H9 (cell line): ENCODE results near the gene YES1. TPM values are rescaled to one million over a fixed set of nuclear protein-coding genes. Genes with fewer than 3 reads are reported as not detected.

Experiments used
- DNase-seq: peaks from one replicate; pipeline ENCODE4 v3.0.0-alpha.2; 2017
- H2AFZ ChIP-seq: one replicate; pipeline ENCODE4 v1.6.1; 2013; ENCODE audit warnings: mild to moderate bottlenecking, low read length, control low read depth, moderate library complexity
- H2AK5ac ChIP-seq: 2 replicates; pipeline ENCODE4 v1.6.1; 2013; ENCODE audit warnings: low read length, control low read depth, mixed read lengths; ENCODE audit not compliant: insufficient read length
- H2BK120ac ChIP-seq: one replicate; pipeline ENCODE4 v1.6.1; 2013; ENCODE audit warnings: low read depth, mild to moderate bottlenecking, low read length, control low read depth, inconsistent platforms; ENCODE audit not compliant: poor library complexity, severe bottlenecking
- H2BK12ac ChIP-seq: 2 replicates; pipeline ENCODE4 v1.6.1; 2013; ENCODE audit warnings: low read length, control low read depth, mixed read lengths, low read depth; ENCODE audit not compliant: insufficient read length
- H2BK15ac ChIP-seq: 2 replicates; pipeline ENCODE4 v1.6.1; 2013; ENCODE audit warnings: low read depth, low read length, control low read depth
- H2BK20ac ChIP-seq: one replicate; pipeline ENCODE4 v1.6.1; 2013; ENCODE audit warnings: low read depth, mild to moderate bottlenecking, low read length, control low read depth, inconsistent platforms; ENCODE audit not compliant: poor library complexity, severe bottlenecking
- H2BK5ac ChIP-seq: 2 replicates; pipeline ENCODE4 v1.6.1; 2013; ENCODE audit warnings: low read length, control low read depth, mixed read lengths; ENCODE audit not compliant: insufficient read length
- H3K14ac ChIP-seq: 2 replicates; pipeline ENCODE4 v1.6.1; 2013; ENCODE audit warnings: low read length, control low read depth; ENCODE audit not compliant: insufficient read depth
- H3K18ac ChIP-seq: 2 replicates; pipeline ENCODE4 v1.6.1; 2013; ENCODE audit warnings: low read depth, mild to moderate bottlenecking, mixed read lengths, low read length, control low read depth; ENCODE audit not compliant: insufficient read length
- H3K23ac ChIP-seq: 2 replicates; pipeline ENCODE4 v1.6.1; 2013; ENCODE audit warnings: low read length, control low read depth, mixed read lengths, low read depth; ENCODE audit not compliant: insufficient read length
- H3K23me2 ChIP-seq: 2 replicates; pipeline ENCODE4 v1.6.1; 2013; ENCODE audit warnings: low read depth, mild to moderate bottlenecking, mixed read lengths, low read length, control low read depth; ENCODE audit not compliant: insufficient read length, poor library complexity, severe bottlenecking
- H3K27ac ChIP-seq: 2 replicates; pipeline ENCODE4 v1.5.1; 2013; ENCODE audit warnings: low read length, control low read depth, mixed read lengths, low read depth; ENCODE audit not compliant: insufficient read length
- H3K27me3 ChIP-seq: 2 replicates; pipeline ENCODE4 v1.6.1; 2013; ENCODE audit warnings: low read length, control low read depth, inconsistent platforms; ENCODE audit not compliant: insufficient read depth
- H3K4ac ChIP-seq: 2 replicates; pipeline ENCODE4 v1.6.1; 2013; ENCODE audit warnings: low read depth, mild to moderate bottlenecking, control low read depth, inconsistent platforms, low read length, moderate library complexity
- H3K4me1 ChIP-seq: 2 replicates; pipeline ENCODE4 v1.6.1; 2013; ENCODE audit warnings: low read length, control low read depth, inconsistent platforms; ENCODE audit not compliant: insufficient read depth
- H3K4me2 ChIP-seq: 2 replicates; pipeline ENCODE4 v1.6.1; 2013; ENCODE audit warnings: low read length, control low read depth, mixed read lengths; ENCODE audit not compliant: insufficient read length, insufficient read depth
- H3K56ac ChIP-seq: 2 replicates; pipeline ENCODE4 v1.6.1; 2013; ENCODE audit warnings: low read depth, mild to moderate bottlenecking, mixed read lengths, low read length, control low read depth; ENCODE audit not compliant: insufficient read length
- H3K79me1 ChIP-seq: 2 replicates; pipeline ENCODE4 v1.6.1; 2013; ENCODE audit warnings: low read depth, mild to moderate bottlenecking, moderate library complexity, low read length, control low read depth, inconsistent platforms; ENCODE audit not compliant: insufficient read depth, poor library complexity, severe bottlenecking
- H3K79me2 ChIP-seq: 2 replicates; pipeline ENCODE4 v1.6.1; 2013; ENCODE audit warnings: low read length, control low read depth, inconsistent platforms; ENCODE audit not compliant: insufficient read depth
- H3K9ac ChIP-seq: 2 replicates; pipeline ENCODE4 v1.6.1; 2013; ENCODE audit warnings: low read length, control low read depth, mixed read lengths; ENCODE audit not compliant: insufficient read length; ENCODE audit errors: extremely low read depth
- H3K9me3 ChIP-seq: one replicate; pipeline ENCODE4 v1.6.1; 2013; ENCODE audit warnings: low read depth, low read length, inconsistent platforms; ENCODE audit not compliant: control insufficient read depth
- H3T11ph ChIP-seq: one replicate; pipeline ENCODE4 v1.6.1; 2013; ENCODE audit warnings: mild to moderate bottlenecking, low read length, control low read depth, inconsistent platforms
- H4K20me1 ChIP-seq: one replicate; pipeline ENCODE4 v1.6.1; 2013; ENCODE audit not compliant: control insufficient read depth, insufficient read length, insufficient read depth
- H4K5ac ChIP-seq: 2 replicates; pipeline ENCODE4 v1.6.1; 2013; ENCODE audit warnings: low read depth, mild to moderate bottlenecking, mixed read lengths, low read length, control low read depth; ENCODE audit not compliant: insufficient read length
- H4K8ac ChIP-seq: replicated peaks from 2 replicates; pipeline ENCODE4 v1.6.1; 2013; ENCODE audit warnings: low read length, control low read depth, mixed read lengths, low read depth; ENCODE audit not compliant: insufficient read length
- H4K91ac ChIP-seq: 2 replicates; pipeline ENCODE4 v1.6.1; 2013; ENCODE audit warnings: low read depth, mild to moderate bottlenecking, moderate library complexity, mixed read lengths, low read length, control low read depth; ENCODE audit not compliant: insufficient read length
- H3K27ac Mint-ChIP-seq, 3 experiments: 2 replicates in 2 of 3; 3 replicates in 1 of 3; pipeline ENCODE4 v1.8.0; 2020 to 2021; ENCODE audit warnings: mixed read lengths in 3 of 3, mild to moderate bottlenecking in 1 of 3, moderate library complexity in 1 of 3
- H3K27me3 Mint-ChIP-seq: 2 replicates; pipeline ENCODE4 v1.8.0; 2021; ENCODE audit warnings: low read depth, mild to moderate bottlenecking, moderate library complexity, mixed read lengths
- H3K36me3 Mint-ChIP-seq, 3 experiments: 2 replicates in 2 of 3; 3 replicates in 1 of 3; pipeline ENCODE4 v1.8.0; 2020 to 2021; ENCODE audit warnings: low read depth in 3 of 3, mixed read lengths in 3 of 3; ENCODE audit not compliant: insufficient read depth in 1 of 3
- H3K4me1 Mint-ChIP-seq, 2 experiments: 2 replicates each; pipeline ENCODE4 v1.8.0; 2020; ENCODE audit warnings: mixed read lengths in 2 of 2
- H3K4me3 Mint-ChIP-seq, 2 experiments: 2 replicates in 1 of 2; 3 replicates in 1 of 2; pipeline ENCODE4 v1.8.0; 2020 to 2021; ENCODE audit warnings: mild to moderate bottlenecking in 2 of 2, mixed read lengths in 2 of 2, moderate library complexity in 1 of 2
- H3K9me3 Mint-ChIP-seq, 2 experiments: 2 replicates in 1 of 2; 3 replicates in 1 of 2; pipeline ENCODE4 v1.8.0; 2020; ENCODE audit warnings: mild to moderate bottlenecking in 2 of 2, mixed read lengths in 2 of 2, moderate library complexity in 1 of 2
- WGBS: extraction: QIAGEN DNeasy Blood & Tissue Kit; methylation state at CpG from one replicate; pipeline ENCODE4 v1.1.7; 2013; ENCODE audit warnings: missing lambda C conversion rate, low lambda C conversion rate, mixed read lengths; ENCODE audit not compliant: insufficient read length; ENCODE audit errors: extremely low coverage; 5-methylcytosine and 5-hydroxymethylcytosine counted together
- total RNA-seq: library from RNA; stranded (reverse); gene quantifications from 2 replicates; pipeline ENCODE4 v1.2.1, GENCODE V29; 2021
- TF ChIP-seq, protein P1 (sequence below): fragments of 200-600 bp; sonication (generic); conservative IDR thresholded peaks from 3 replicates; pipeline ENCODE4 v1.8.0; 2021; ENCODE audit warnings: antibody characterized with exemption, mild to moderate bottlenecking

The YES1 gene
- total RNA-seq, 1 experiment from 2014 or later = 86.9 TPM

DNA sequence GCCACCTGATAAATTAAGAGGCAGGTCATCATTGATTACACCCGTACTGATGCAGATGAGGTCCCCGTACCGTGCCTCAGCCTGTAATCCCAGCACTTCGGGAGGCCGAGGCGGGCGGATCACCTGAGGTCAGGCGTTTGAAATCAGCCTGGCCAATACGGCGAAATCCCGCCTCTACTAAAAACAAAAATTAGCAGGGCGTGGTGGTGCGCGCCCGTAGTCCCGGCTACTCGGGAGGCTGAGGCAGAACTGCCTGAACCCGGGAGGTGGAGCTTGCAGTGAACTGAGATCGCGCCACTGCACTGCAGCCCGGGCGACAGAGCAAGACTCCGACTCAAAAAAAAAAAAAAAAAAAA lies 98.9 kb downstream of the YES1 start:
- Mint-ChIP-seq H3K9me3 (peaks cover 3 to 7% of the 10 kb centered on the region in 2 experiments; a peak in 3 of 5 replicates), H3K27ac (no peak overlapping the region), H3K36me3 (peaks cover 4 to 23% (median 10%) of the 10 kb centered on the region in 3 experiments; a peak in 5 of 7 replicates), H3K4me3 (peak overlapping the region; percentile 58 to 64), H3K4me1 (peaks cover 6 to 7% of the 10 kb centered on the region in 2 experiments), H3K27me3 (peaks cover 5% of the 10 kb centered on the region)
- H3K4me2 ChIP-seq = peak overlapping the region; percentile 42
- 0 out of 2 replicates have a peak, but pooled peaks cover 2% of the 10 kb centered on the region for H3K4me1 ChIP-seq
- H3K14ac ChIP-seq = peak overlapping the region; percentile 78; the same call in 1 of the 2 replicates
- H3K18ac ChIP-seq = no peak overlapping the region
- no peak overlapping the region for H4K8ac ChIP-seq
- WGBS = no CpG with 5 or more reads among the region's 23 CpGs
- H3K9me3 ChIP-seq = no peaks in the 10 kb centered on the region
- no peak overlapping the region for H2BK20ac ChIP-seq
- peaks cover 8% of the 10 kb centered on the region for H3K23me2 ChIP-seq
- no peak overlapping the region for H3K4ac ChIP-seq
- H3K27me3 ChIP-seq = no peaks in the 10 kb centered on the region
- H4K91ac ChIP-seq = no peak overlapping the region
- no peak overlapping the region for H2BK5ac ChIP-seq
- H2BK12ac ChIP-seq = no peak overlapping the region
- TF ChIP-seq, protein P1, sequence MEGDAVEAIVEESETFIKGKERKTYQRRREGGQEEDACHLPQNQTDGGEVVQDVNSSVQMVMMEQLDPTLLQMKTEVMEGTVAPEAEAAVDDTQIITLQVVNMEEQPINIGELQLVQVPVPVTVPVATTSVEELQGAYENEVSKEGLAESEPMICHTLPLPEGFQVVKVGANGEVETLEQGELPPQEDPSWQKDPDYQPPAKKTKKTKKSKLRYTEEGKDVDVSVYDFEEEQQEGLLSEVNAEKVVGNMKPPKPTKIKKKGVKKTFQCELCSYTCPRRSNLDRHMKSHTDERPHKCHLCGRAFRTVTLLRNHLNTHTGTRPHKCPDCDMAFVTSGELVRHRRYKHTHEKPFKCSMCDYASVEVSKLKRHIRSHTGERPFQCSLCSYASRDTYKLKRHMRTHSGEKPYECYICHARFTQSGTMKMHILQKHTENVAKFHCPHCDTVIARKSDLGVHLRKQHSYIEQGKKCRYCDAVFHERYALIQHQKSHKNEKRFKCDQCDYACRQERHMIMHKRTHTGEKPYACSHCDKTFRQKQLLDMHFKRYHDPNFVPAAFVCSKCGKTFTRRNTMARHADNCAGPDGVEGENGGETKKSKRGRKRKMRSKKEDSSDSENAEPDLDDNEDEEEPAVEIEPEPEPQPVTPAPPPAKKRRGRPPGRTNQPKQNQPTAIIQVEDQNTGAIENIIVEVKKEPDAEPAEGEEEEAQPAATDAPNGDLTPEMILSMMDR = no peak
- no peak overlapping the region for H2BK15ac ChIP-seq
- no peak overlapping the region for H2AFZ ChIP-seq
- H2BK120ac ChIP-seq = no peak overlapping the region
- no peak overlapping the region for H2AK5ac ChIP-seq
- no peak overlapping the region for H3K56ac ChIP-seq
- H3K27ac ChIP-seq = no peak overlapping the region
- H4K5ac ChIP-seq = no peak overlapping the region
- no peak overlapping the region for H3K9ac ChIP-seq
- no peaks in the 10 kb centered on the region for H4K20me1 ChIP-seq
- no peak overlapping the region for H3K23ac ChIP-seq
- H3T11ph ChIP-seq = no peak overlapping the region
- H3K79me1 ChIP-seq = peaks cover 3% of the 10 kb centered on the region
- no peaks in the 10 kb centered on the region for H3K79me2 ChIP-seq
- peak; percentile 42 for DNase-seq
